Activated CD4-positive, CD25-positive, alpha-beta regulatory T cell (primary cell): ENCODE results near the gene TMEM17.
"Not testable (repeated sequence)": the region's sequence is repeated elsewhere in the genome, so short reads cannot be mapped to it uniquely, and the experiment has no call there.

ENCODE experiments used
- DNase-seq, 4 experiments: peaks; one replicate each; lab custom pipeline; 2025; lab: John Stamatoyannopoulos, UW

Gene TMEM17, protein sequence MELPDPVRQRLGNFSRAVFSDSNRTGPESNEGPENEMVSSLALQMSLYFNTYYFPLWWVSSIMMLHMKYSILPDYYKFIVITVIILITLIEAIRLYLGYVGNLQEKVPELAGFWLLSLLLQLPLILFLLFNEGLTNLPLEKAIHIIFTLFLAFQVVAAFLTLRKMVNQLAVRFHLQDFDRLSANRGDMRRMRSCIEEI

DNA sequence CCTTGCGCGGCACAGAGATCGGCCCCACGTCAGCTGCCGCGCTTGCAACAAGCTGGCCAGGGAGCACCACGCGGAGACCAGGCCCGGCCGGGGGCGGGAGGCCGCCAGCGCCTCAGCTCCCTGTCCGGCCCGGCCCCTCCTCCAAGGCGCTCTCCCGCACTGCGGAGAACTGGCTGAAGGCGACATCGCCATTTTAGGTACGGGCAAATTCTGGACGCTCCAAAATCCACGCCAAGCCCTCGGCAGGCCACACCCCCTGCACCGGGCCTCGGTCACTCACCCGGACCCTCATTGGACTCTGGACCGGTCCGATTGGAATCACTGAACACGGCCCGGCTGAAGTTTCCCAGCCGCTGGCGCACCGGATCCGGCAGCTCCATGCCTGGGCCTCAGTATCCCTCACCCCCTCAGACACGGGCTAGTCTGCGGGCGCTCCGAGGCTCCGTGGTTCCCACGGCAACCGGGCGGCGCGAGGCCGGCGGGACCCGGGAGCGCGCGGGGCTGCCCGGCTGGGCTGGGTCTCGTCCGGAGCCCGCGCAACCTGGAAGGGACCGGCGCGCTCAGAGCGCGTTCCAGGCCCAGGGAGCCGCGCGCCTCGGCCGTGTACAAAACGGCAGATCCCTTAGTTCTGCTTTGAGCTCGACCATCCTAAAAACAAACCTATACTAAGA, at the start of gene TMEM17:
TSS of gene TMEM17 (minus strand) at position 446 of the 671 bp plus-strand sequence. CDS start at position 380, 66 bp downstream.
- peak in 2 of 4 experiments; percentile 2 for DNase-seq

DNA sequence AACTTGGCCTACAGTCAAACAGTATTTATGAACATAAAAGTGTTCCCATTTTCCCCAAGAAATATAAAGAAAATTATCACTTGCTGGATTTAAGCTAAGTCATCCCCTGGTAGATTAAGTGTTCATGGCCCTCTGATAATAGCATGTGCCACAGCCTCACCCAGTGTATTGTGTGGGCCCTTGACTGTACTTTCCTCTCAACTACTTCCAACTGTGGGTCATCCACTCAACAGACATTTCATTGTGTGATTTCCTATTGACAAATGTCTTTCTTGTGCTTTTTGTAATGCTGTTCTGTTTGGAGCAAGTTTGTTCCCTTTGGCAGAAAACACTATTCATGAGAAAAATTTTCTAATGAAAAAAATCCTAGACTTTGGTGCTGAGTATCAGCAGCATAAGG, 48.4 kb upstream of the TMEM17 start:
- no peak for DNase-seq

DNA sequence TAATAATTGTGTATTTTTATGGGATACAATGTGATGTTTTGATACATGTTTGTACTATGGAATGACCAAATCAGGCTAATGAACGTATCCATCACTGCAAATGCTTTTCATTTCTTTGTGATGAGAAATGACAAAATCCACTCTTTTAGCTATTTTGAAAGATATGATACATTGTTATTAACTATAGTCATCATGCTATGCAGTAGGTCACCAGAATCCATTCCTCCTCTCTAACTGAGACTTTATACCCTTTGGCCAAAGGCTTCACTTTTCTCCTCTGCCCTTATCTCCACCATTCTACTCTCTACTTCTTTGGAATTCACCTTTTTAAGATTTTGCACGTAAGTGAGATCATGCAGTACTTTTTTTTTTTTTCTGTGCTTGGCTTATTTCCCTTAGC, 44.5 kb upstream of the TMEM17 start:
- no peak for DNase-seq

DNA sequence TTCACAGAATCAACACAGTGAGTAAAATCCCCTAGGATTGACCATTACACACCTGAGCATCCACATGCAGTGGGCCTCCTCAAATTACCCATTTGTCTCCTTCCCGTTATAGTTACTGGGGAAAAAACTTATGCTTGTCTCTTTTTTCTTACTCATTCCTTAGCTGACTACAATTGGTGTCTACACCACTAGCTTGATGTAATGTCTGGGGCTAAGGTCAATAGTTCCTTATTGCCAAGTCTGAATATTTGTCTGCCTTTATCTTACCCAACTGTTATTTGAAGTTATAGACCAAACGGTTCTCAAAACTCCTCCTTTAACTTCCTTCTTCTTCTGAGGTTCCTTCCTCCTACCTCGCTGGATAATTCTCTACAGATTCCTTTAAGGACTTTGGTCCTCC, 41.9 kb upstream of the TMEM17 start:
- DNase-seq: no peak

DNA sequence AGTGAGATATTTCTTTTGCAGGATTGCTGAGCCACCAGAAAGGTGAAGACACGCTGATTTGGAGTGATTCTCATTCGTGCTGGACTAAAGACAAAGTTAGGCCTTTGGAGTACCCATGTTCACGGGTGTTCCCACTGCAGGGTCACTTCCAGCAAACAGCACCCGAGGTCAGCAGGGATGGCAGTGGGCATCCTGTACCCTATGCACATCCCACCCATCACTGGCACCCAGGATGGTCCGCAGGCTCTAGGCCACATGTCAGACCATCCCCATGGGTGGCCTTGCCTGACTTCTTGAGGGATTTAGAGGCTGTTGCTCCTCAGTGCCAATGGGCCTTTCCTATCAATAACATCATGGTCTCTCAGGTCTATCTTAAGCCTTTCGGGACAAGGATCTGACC, 39.3 kb upstream of the TMEM17 start:
- no peak for DNase-seq

DNA sequence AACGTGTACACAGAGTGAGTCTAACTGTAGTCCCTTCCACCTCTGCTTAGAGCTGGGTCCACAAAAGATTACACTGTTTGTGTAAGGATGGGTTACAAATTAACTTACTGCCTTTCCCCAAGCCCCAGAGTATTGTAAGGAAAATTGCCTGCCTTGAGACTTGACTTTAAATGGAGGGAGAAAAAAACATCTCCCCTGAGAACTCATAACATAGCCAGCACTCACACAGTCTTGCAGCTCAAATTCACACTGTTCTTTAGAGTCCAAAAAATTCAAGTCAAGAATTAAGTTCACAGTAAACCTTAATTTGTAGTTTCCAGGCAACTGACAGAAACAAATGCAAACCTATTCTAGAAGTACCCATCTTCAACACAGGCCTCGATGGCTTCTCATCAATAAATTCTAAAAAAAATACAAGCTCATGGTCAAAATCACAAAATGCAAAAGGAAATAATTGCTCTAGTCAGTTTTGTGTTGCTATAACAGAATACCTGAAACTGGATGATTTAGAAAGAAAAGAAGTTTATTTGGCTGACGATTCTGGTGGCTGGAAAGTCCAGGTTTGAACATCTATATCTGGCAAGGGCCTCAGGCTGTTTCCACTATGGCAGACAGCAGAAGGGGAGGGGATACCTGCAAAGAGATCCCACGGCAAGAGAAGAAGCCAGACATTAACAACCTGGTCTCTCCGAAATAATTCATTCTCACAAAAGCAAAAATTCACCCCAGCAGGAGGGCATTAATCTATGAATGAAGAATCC, 34.6 kb upstream of the TMEM17 start:
- DNase-seq: no peak

DNA sequence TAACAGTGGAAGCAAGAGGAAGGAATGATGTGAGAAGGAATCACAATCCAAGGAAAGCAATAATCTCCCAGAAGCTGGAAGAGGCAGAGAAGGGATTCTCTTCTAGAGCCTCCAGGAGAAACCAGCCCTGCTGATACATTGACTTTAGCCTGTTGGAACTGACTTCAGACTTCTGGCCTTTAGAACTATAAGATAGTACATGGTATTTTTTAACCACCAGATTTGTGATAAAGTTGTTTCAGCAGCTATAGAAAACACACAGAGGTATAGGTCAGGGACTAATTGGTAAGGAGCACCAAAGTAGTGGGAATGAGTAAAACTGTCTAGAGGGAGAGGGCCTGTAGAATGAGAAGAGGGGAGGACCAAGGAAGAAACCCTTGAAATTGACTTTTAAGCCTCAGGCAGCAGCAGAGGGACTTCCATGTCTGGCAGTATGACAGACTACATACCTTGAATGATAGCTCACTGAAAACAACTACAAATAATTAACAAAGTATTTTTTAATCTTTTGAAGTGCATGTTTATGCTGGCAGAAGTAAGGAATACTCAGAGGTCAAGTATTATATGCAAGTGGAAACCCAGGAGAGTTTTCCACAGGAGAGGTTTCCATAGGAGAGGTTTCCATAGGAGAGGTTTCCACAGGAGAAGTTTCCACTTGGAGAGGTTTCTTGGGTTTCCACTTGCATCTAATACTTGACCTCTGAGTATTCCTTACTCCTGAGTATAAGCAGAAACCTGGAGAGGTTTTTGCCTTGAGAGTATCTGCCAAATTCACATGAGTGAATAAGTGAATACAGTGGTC, 33.8 kb upstream of the TMEM17 start:
- DNase-seq: no peak

DNA sequence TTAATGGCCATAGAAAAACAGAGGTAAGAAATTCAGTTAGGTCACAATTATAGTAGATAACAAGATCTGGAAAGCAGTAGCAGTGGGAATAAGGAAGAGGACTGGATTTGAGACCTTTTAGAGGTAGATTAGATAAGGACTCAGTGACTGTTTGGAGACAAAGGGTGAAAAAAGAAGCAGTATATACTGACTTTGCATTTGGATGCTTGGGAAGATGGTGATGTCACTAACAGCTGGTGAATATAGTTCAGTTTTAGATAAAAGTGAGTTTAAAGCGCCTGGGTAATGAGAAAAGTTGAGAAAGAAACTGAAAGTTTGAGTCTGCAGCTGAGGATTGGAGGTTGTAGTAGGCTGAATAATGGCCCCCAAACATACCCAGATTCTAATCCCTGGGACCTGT, 32.8 kb upstream of the TMEM17 start:
- no peak for DNase-seq

DNA sequence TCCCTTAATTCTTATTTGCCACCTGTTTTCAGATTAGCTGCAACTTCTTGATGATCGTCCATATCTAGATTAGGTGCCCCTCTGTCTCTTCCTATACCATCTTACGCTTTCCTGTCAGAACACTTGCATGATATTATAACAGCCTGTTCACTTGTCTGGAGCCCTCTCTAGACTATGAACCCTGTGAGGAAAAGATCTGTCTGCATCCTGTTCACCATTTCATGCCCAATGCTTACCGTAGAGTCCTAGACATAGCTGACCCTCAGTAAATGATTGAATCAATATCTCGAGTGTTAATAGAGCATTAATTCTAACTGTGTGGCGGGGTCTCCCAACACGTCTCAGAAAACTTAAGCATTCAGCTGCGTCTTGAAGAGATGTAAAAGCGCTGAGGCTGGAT, 31.8 kb upstream of the TMEM17 start:
- DNase-seq: no peak

DNA sequence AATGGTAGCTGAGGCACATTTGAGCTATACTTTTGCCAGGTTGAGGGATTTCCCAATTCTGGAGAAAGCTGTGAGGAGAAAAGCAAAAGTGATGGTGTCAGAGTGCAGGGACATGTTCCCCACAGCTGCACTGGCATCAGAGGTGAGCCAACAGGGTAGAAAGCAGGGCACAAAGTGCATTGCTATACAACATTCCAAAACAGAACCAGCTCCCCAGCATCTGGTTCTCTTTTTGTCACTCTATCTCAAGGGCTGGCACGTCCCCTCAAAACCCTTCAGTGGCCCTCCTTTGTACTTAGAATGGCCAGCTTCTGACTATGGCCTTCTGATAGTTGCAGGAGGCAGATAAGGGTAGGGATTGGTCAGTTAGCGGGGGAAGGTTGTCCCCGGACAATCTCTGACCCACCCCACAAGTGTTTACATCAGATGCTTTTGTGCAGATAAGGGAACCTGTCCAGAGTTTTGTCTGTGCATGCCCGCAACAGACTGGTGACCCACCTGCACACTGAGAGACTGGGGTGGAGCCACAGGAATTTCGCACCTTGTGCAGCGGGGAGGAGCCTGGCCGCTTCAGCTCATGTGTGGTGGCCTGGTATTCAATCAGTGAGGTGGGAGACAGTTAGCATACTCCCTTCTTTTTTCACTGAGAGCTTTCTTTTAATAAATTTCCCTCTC, 31.0 kb upstream of the TMEM17 start:
- DNase-seq: no peak

DNA sequence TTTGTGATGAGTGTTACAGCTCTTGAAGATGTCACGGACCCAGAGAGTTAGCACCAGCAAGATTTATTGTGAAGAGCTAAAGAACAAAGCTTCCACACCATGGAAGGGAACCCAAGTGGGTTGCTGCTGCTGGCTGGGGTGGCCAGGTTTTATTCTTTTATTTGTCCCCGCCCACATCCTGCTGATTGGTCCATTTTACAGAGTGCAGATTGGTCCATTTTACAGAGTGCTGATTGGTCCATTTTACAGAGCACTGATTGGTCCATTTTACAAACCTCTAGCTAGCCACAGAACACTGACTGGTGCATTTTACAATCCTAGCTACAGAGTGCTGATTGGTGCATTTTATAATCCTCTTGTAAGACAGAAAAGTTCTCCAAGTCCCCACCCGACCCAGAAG, 29.5 kb upstream of the TMEM17 start:
- DNase-seq: not testable (repeated sequence)

DNA sequence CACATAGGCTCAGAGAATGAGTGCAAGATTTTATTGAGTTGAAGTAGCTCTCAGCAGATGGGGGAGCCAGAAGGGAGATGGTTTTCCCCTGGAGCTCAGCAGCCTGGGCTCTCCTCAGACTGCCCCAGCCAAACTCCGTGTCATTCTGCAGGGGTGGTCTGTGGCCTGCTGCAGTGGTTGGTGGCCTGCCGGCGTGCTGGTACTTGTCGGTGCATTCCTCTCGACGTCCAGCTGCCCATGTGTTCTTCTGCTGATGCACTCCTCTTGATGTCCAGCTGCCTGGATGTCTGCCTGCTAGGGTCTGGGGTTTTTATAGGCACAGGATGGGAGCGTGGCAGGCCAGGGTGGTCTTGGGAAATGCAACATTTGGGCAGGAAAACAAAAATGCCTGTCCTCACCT, 25.6 kb upstream of the TMEM17 start:
- no peak for DNase-seq

DNA sequence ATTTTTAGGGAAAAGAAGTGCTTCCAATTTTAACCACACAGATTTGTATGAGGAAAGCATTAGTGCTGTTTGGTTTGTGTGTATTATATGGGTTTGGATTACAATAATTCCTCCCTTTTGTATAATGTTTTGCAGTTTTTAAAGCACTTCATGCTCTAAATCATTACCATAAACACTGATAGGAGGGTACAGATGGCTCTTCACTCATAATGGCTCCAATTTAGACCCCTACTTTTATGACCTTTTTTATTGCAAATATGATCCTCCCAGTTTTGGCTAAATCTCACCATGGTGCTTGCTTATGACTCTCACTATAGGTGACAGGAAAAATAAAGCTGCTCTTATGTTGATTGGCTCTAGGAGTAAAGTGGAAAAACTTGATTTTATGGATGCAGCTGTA, 23.8 kb upstream of the TMEM17 start:
- DNase-seq: no peak

DNA sequence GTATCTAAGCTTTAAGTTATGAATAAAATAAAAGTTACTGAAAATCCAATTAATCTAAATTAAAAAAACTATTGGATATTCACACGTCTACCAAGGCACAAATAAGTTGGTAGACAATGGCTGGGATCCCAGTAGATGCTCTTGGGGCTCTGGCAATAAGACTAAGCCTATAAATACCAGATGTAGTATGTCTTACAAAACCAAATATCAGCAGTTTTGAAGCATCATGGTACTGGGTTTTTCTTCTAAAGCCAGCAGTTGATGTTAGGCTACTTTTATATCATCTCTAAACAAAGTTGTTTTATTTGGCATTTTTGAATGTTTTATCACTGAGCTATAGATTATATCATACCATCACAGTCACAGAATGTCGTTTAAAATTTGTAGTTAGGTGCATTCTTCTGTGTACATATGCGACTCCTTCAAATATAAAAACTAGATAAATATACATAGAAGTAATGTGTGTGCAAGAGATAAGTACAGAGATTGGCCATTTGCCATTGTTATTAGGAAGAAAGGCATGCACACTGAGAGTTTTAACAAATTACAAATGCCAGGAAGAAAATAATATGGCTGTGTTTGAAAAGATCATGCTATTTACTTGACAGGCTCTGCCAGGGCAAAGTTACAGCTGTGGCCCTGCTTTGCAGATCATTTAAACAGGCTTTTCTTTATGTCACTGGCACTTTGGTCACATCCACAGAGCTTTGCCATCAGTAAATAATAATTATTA, 21.6 kb upstream of the TMEM17 start:
- DNase-seq: no peak

DNA sequence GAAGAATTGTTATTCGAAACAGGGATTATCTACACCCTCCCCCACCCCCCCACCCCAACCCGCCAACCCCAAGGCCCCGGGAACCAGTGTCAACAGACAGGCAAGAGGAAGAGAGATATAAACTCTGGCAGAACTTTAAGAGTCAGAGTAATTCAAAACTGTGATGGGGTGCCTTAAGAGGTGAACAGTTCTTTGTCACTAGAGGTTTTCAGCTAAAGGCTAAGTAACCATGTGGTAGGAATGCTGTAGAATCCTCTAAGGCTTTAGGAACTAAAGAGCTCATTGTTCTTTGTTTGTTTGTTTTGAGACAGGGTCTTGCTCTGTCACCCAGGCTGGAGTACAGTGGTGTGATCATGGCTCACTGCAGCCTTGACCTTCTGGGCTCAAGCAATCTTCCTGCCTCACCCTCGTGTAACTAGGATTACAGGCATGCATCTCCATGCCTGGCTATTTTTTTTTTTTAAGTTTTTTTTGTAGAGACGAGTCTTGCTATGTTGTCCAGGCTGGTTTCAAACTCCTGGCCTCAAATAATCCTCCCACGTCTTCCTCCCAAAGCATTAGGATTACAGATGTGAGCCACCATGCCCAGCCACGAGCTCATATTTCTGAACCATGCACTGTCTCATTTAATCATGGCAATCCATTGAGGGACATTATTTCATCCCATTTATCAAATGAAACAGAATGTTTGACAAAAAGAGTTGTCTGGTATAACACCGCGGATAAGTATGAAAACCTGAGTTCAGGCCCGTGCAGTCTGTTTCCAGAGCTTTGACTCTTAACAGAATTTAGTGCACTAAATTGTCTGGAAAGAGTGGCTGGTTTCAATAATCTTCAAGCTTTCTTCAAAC, 20.8 kb upstream of the TMEM17 start:
- DNase-seq: no peak

DNA sequence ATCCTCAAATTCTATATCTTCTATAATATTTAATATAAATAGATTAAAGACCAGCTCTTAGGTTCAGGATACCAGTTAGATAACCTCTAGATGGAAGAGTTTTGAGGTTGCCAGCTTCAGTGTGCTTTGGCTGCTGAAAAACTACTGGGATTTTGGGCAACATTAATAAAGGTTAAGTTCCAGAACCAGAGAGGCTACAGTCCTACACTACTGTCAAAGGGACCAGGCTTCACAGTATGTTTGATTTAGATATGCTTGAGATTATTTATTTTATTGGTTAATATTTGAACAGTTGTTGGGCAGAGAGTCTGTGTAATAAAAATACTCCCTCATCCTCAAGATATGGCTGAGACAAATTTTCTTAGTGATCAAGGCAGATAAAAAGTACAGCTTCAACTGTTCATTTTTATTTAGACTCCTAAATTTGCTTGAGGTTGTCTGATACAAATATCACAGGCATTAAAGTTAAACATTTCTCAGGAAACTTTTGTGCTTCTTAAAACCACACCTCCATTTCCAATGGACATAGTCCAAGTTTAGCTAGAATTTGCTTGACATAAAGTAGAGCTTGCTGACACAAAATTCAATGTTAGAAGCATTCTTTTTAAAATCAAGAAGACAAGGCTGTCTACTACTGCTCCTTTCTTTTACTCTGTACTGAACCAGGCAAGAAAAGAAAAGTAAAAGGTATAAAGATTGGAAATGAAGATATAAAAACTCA, 19.7 kb upstream of the TMEM17 start:
- DNase-seq: no peak

DNA sequence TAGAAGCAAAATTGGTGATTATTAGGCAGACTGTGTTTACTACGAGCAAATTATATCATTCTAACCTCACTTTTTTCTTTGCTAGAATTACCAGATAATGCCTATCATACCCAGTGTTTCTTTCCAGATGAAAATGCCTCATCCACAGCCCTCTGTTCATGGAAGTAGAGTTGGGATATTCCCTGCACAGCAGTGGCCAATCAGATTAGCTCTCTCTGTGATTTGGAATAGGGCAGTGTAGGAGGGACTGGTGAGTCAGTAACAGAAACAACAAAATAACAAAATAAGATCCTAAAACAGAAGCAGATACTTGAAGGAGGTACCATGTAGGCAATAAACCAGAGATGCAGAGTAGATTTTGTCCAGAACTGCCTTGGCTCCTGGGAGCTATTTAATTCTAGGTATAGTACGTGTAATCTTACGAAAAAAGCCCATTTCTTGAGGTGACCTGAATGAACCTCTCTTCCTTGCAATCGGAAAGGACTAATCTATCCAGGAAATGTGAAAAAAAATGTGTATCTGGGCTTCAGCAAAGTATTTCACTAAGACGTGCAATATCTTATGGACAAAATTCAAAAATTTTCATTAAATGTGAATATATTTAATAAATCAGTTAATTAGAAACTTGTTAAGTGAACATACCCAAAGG, 18.4 kb upstream of the TMEM17 start:
- no peak for DNase-seq

DNA sequence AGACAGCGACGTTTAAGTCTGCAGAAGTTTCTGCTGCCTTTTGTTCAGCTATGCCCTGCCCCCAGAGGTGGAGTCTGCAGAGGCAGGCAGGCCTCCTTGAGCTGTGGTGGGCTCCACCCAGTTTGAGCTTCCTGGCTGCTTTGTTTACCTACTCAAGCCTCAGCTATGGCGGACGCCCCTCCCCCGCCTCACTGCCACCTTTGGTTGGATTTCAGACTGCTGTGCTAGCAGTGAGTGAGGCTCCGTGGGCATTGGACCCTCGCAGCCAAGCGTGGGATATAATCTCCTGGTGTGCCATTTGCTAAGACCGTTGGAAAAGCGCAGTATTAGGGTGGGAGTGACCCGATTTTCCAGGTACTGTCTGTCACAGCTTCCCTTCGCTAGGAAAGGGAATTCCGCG, 15.1 kb upstream of the TMEM17 start:
- not testable (repeated sequence) for DNase-seq

DNA sequence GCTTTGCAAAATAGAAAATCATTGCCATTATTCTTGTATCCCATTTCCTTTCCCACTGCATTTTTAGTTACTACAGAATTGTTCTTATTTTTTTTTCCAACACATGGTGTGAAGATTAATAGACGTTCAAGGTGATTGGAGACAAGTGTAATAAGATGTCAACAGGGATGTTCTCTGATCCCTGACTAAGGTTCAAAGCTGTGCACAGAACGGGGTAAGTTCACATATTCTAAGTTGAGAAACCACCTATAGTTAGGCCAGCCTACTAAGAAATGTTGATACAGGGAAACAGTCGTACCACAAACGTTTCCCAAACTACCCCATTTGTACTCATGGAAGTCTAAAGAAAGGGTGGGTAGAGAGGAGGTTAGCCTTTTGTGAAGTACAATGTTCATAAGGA, 6.4 kb upstream of the TMEM17 start:
- DNase-seq: no peak
